Endodermal cell (in vitro differentiated cells): ENCODE measurements around the gene FGF22. TPM values are rescaled to one million over a fixed set of nuclear protein-coding genes. Genes with fewer than 3 reads are reported as not detected.

Experiments used
- DNase-seq: peaks from one replicate; pipeline ENCODE4 v3.0.0-alpha.2; 2017
- H3K27ac ChIP-seq: 2 replicates; pipeline ENCODE4 v1.5.1; 2013; ENCODE audit warnings: mild to moderate bottlenecking, low read depth, low read length, moderate library complexity
- H3K27me3 ChIP-seq: 2 replicates; pipeline ENCODE4 v1.6.1; 2013; ENCODE audit warnings: mild to moderate bottlenecking, low read length, moderate library complexity; ENCODE audit not compliant: insufficient read depth, control insufficient read depth, poor library complexity, severe bottlenecking
- H3K36me3 ChIP-seq: 2 replicates; pipeline ENCODE4 v1.7.0; 2013; ENCODE audit warnings: mild to moderate bottlenecking, low read length, moderate library complexity; ENCODE audit not compliant: control insufficient read depth, insufficient read depth
- H3K4me1 ChIP-seq: one replicate; pipeline ENCODE4 v1.7.0; 2013; ENCODE audit warnings: low read length; ENCODE audit not compliant: control insufficient read depth, insufficient read depth
- H3K4me3 ChIP-seq: 2 replicates; pipeline ENCODE4 v1.5.1; 2013; ENCODE audit warnings: mild to moderate bottlenecking, low read length, moderate library complexity
- H3K9ac ChIP-seq: 2 replicates; pipeline ENCODE4 v1.6.1; 2013; ENCODE audit warnings: mild to moderate bottlenecking, low read length, moderate library complexity; ENCODE audit not compliant: poor library complexity, severe bottlenecking; ENCODE audit errors: extremely low read depth
- H3K9me3 ChIP-seq: 2 replicates; pipeline ENCODE4 v1.6.1; 2013; ENCODE audit warnings: mild to moderate bottlenecking, low read length, moderate library complexity; ENCODE audit not compliant: control insufficient read depth
- H3K27ac Mint-ChIP-seq: 2 replicates; pipeline ENCODE4 v1.8.0; 2020; ENCODE audit warnings: mixed read lengths
- H3K27me3 Mint-ChIP-seq: 2 replicates; pipeline ENCODE4 v1.8.0; 2021; ENCODE audit warnings: mild to moderate bottlenecking, mixed read lengths; ENCODE audit not compliant: insufficient read depth
- H3K36me3 Mint-ChIP-seq: 2 replicates; pipeline ENCODE4 v1.8.0; 2020; ENCODE audit warnings: low read depth, mixed read lengths
- H3K4me1 Mint-ChIP-seq: 2 replicates; pipeline ENCODE4 v1.8.0; 2020; ENCODE audit warnings: mixed read lengths
- H3K4me3 Mint-ChIP-seq: 2 replicates; pipeline ENCODE4 v1.8.0; 2020; ENCODE audit warnings: mild to moderate bottlenecking, moderate library complexity, mixed read lengths
- H3K9me3 Mint-ChIP-seq: 2 replicates; pipeline ENCODE4 v1.8.0; 2020; ENCODE audit warnings: mild to moderate bottlenecking, mixed read lengths
- WGBS, 2 experiments: methylation state at CpG; one replicate each; pipeline versions ENCODE4 v1.1.5 to v1.1.7; 2013; ENCODE audit warnings: missing lambda C conversion rate in 2 of 2, mixed read lengths in 1 of 2; ENCODE audit not compliant: insufficient coverage in 1 of 2, insufficient read length in 1 of 2; 5-methylcytosine and 5-hydroxymethylcytosine counted together
- total RNA-seq, 2 donors: library from RNA; stranded (reverse); fragmentation: NEBNext Ultra II Directional in 1 of 2; extraction: Animal tissue kit (Norgen Biotek cat#: 25700) in 1 of 2; gene quantifications; 2 replicates in 1 of 2; 3 replicates in 1 of 2; pipeline ENCODE4 v1.2.1, GENCODE V29; 2021
- TF ChIP-seq, protein P1 (sequence below): fragments of 200-600 bp; sonication (generic); conservative IDR thresholded peaks from 2 replicates; pipeline ENCODE4 v1.5.0; 2021; ENCODE audit warnings: antibody characterized with exemption, mild to moderate bottlenecking

FGF22 gene
- total RNA-seq, 2 donors from 2014 or later, result 0.81 to 0.82 TPM

DNA sequence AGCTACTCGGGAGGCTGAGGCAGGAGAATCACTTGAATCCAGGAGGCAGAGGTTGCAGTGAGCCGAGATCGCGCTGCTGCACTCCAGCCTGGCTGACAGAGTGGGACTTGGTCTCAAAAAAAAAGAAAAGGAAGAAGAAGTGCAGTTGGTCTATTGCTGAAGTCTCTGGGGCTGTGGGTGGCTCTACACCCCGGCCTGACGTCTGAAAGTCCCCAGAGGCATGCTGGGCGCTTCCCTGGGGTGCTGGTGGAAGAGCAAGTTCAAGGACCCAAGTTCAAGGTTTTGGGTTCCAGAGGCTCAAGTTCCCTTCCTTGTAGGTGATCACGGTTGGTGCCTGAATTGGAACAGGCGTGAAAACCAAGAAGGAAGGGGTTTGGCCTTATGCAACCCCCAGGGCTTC is 46.2 kb upstream of the FGF22 start:
- peaks cover 43% of the 10 kb centered on the region for H3K27me3 Mint-ChIP-seq
- Histone ChIP-seq H3K36me3 (no peaks in the 10 kb centered on the region), H3K4me3 (no peak overlapping the region), H3K9ac (no peak overlapping the region), H3K4me1 (no peaks in the 10 kb centered on the region), H3K9me3 (no peaks in the 10 kb centered on the region), H3K27me3 (peaks cover 53% of the 10 kb centered on the region), H3K27ac (no peak overlapping the region)
- WGBS, 2 experiments, result 77 to 86% methylated on average over 9 of the region's 9 CpGs
- H3K27ac Mint-ChIP-seq, result no peak overlapping the region
- no peak overlapping the region for H3K4me3 Mint-ChIP-seq
- no peaks in the 10 kb centered on the region for H3K9me3 Mint-ChIP-seq
- TF ChIP-seq, protein P1, sequence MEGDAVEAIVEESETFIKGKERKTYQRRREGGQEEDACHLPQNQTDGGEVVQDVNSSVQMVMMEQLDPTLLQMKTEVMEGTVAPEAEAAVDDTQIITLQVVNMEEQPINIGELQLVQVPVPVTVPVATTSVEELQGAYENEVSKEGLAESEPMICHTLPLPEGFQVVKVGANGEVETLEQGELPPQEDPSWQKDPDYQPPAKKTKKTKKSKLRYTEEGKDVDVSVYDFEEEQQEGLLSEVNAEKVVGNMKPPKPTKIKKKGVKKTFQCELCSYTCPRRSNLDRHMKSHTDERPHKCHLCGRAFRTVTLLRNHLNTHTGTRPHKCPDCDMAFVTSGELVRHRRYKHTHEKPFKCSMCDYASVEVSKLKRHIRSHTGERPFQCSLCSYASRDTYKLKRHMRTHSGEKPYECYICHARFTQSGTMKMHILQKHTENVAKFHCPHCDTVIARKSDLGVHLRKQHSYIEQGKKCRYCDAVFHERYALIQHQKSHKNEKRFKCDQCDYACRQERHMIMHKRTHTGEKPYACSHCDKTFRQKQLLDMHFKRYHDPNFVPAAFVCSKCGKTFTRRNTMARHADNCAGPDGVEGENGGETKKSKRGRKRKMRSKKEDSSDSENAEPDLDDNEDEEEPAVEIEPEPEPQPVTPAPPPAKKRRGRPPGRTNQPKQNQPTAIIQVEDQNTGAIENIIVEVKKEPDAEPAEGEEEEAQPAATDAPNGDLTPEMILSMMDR, result no peak
- no peak for DNase-seq
- no peaks in the 10 kb centered on the region for H3K36me3 Mint-ChIP-seq
- no peaks in the 10 kb centered on the region for H3K4me1 Mint-ChIP-seq

DNA sequence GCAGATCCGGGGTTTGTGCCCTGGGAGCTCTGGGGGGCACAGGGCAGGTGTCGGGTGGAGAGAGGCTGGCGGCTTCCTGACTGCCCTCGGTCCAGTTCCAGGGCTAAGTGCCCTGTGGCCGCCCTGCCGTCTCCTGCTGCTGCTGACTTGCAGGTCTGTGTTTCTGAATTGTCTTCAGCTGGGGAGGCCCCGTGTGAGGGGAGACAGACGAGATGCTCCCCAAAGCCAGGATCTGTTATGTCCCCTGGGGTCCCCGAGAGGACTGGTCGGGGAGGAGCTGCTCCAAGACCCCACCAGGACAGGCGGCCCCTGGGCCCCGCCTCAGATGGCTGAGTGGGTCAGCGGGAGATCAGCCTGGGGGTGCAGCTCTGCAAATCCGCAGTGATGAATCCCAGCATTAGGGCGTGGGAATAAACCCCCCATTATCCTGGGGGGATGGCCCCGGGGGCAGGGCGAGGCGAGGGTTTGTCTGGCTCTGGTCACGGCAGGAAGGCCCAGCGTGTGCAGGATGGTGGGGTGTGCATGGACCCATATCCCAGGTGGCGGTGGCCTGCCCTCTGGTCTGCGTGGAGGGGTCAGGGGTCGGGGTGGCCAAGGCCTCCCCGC is 45.3 kb upstream of the FGF22 start:
- no peak overlapping the region for H3K27ac Mint-ChIP-seq
- H3K27me3 ChIP-seq, result peaks cover 45% of the 10 kb centered on the region
- no peak overlapping the region for H3K4me3 Mint-ChIP-seq
- no peaks in the 10 kb centered on the region for H3K9me3 Mint-ChIP-seq
- H3K4me1 Mint-ChIP-seq, result no peaks in the 10 kb centered on the region
- no peaks in the 10 kb centered on the region for H3K36me3 ChIP-seq
- H3K27ac ChIP-seq, result no peak overlapping the region
- TF ChIP-seq, protein P1, result no peak
- DNase-seq, result no peak
- H3K36me3 Mint-ChIP-seq, result no peaks in the 10 kb centered on the region
- H3K9ac ChIP-seq, result no peak overlapping the region
- WGBS, 2 experiments, result 85 to 87% methylated on average over 19 to 24 of the region's 24 CpGs
- peaks cover 34% of the 10 kb centered on the region for H3K27me3 Mint-ChIP-seq
- no peak overlapping the region for H3K4me3 ChIP-seq
- no peaks in the 10 kb centered on the region for H3K9me3 ChIP-seq
- H3K4me1 ChIP-seq, result no peaks in the 10 kb centered on the region

DNA sequence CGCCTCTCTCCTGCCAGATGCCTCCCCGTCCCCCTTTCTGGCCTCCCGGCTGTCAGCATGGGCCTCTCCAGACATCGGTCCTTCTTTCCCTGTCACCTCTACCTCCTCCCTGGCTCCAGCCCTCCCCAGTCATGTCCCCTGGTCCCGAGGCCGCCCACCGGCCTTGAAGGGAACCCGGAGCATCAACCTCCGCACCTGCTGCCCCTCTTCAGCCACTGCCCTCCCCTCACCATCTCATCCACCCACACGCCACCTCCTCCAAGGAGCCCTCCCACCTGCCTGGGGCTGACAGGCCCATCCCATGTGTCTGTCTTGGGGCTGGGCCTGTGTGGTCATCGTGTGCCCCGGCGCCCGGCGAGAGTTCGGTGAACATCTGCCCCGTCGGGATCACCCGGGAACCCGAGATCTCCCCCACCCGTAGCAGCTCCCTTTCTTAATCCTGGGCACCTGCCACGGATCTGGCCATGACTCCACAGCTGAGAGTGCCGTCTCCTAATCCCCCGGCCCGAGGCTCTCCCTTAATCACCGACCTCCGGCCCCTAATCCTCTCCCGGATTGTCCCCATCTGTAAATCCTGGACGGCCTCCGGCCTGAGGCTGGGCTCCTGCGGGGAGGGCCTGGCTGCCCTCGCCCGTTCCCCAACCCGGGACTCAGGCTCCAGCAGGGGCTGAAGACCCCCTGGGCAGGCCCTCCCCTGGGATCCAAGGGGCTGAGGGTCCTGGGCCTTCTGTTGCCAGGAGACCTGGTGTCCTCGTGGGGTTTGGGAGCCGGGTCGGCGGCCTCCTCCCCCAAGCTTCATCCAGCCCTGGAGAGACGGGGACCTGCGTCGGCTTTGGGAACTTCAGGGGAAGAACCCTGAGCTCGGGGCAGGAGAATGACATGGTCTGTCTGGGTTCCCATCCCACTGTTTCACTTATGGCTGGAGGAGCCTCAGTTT is 44.1 kb upstream of the FGF22 start:
- Histone ChIP-seq H3K27ac (no peak overlapping the region), H3K9me3 (no peaks in the 10 kb centered on the region), H3K9ac (no peak overlapping the region), H3K4me3 (no peak overlapping the region), H3K4me1 (no peaks in the 10 kb centered on the region), H3K27me3 (peaks cover 40% of the 10 kb centered on the region), H3K36me3 (no peaks in the 10 kb centered on the region)
- Mint-ChIP-seq H3K36me3 (no peaks in the 10 kb centered on the region), H3K27ac (no peak overlapping the region), H3K4me3 (no peak overlapping the region), H3K9me3 (no peaks in the 10 kb centered on the region), H3K4me1 (no peaks in the 10 kb centered on the region), H3K27me3 (peaks cover 32% of the 10 kb centered on the region)
- DNase-seq, result no peak
- TF ChIP-seq, protein P1, result no peak
- 85 to 87% methylated on average over 31 to 42 of the region's 42 CpGs for whole genome bisulfite sequencing, 2 experiments
